Measurements from ENCODE around the gene ZNF831. TPM values are rescaled to one million over a fixed set of nuclear protein-coding genes. Genes with fewer than 3 reads are reported as not detected.

The ZNF831 gene
- polyA plus RNA-seq, 1 donor, result 0.31 TPM

Other genes with a start within 250 kb of the ZNF831 start
- gene NELFCD, start 182.6 kb upstream of the ZNF831 start, polyA plus RNA-seq (ENCODE audit: insufficient read length), result 61.0 TPM
- gene CTSZ, start 156.6 kb upstream of the ZNF831 start, polyA plus RNA-seq (ENCODE audit: insufficient read length), result 77.6 TPM
- 0.67 TPM for gene TUBB1, start 144.4 kb upstream of the ZNF831 start, polyA plus RNA-seq (ENCODE audit: insufficient read length)
- 140 TPM for gene ATP5F1E, start 131.5 kb upstream of the ZNF831 start, polyA plus RNA-seq (ENCODE audit: insufficient read length)
- gene PRELID3B, start 121.0 kb upstream of the ZNF831 start, polyA plus RNA-seq (ENCODE audit: insufficient read length), result 40.5 TPM
- gene EDN3, start 136.8 kb downstream of the ZNF831 start, polyA plus RNA-seq (ENCODE audit: insufficient read length), result 33.9 TPM

All from hindlimb muscle (tissue), 1 donor.